Posterior vena cava (tissue), 2 donors: ENCODE results near the gene ZNF318. TPM values are rescaled to one million over a fixed set of nuclear protein-coding genes. Genes with fewer than 3 reads are reported as not detected.
A peak's percentile ranks its signal among the peaks of the same experiment; 100 is the strongest.

ENCODE experiments used
- DNase-seq: peaks from one replicate; pipeline ENCODE4 v3.0.0-alpha.2; 2020; ENCODE audit warnings: low spot score
- intact Hi-C, 2 donors: fragments of 100-400 bp; cut with DNase I; formaldehyde crosslinking; loops; one replicate each; pipeline versions ENCODE4 v1.14.1 to v1.14.2; 2022 to 2023
- total RNA-seq, 2 donors: library from RNA; stranded (reverse); fragmentation: NEBNext Ultra II Directional; extraction: Animal tissue kit (Norgen Biotek cat#: 25700); gene quantifications; one replicate each; pipeline ENCODE4 v1.2.1, GENCODE V29; 2021
- donor health status: DM: yes; HTN: yes; CAD: no.
- donor health status: DM: yes; HTN: yes; CAD: no.

The ZNF318 gene
- total RNA-seq, 2 donors from 2014 or later = 11.2 to 13.9 TPM

GRCh38 chr6:43292763-43293318 lies 76.6 kb downstream of the ZNF318 start:
- intact Hi-C loops = no loop called here
- peak; percentile 54 for DNase-seq

- intact Hi-C loops = no loop called here
- peak; percentile 56 for DNase-seq
Measured at GRCh38 chr6:43292341-43292740, 77.1 kb downstream of the ZNF318 start.

- intact Hi-C loops = no loop called here
- DNase-seq = no peak
Measured at GRCh38 chr6:43291708-43292107, 77.7 kb downstream of the ZNF318 start.

GRCh38 chr6:43290905-43291355 lies 78.5 kb downstream of the ZNF318 start:
- DNase-seq = peak; percentile 3
- intact Hi-C loops = no loop called here

GRCh38 chr6:43290339-43290904 lies 79.0 kb downstream of the ZNF318 start:
- intact Hi-C loops = no loop called here
- DNase-seq = peak; percentile 13

- intact Hi-C loops = no loop called here
- no peak for DNase-seq
Measured at GRCh38 chr6:43287717-43288679, 81.4 kb downstream of the ZNF318 start.

- DNase-seq = no peak
- intact Hi-C loops = no loop called here
Measured at GRCh38 chr6:43286980-43287716, 82.3 kb downstream of the ZNF318 start.

GRCh38 chr6:43286456-43286979 lies 82.9 kb downstream of the ZNF318 start:
- intact Hi-C loops = no loop called here
- no peak for DNase-seq

Other genes starting within 250 kb of the ZNF318 start
- gene SRF, start 198.4 kb downstream of the ZNF318 start, total RNA-seq = 10 to 100 TPM; 92.6 to 95.6 TPM
- 10 to 100 TPM; 24.5 to 25.5 TPM for gene CUL9, start 187.5 kb downstream of the ZNF318 start, total RNA-seq
- gene DNPH1, start 140.2 kb downstream of the ZNF318 start, total RNA-seq = 10 to 100 TPM; 24.5 to 42.5 TPM
- under 1 TPM; 0.09 to 0.14 TPM for gene TTBK1, start 126.2 kb downstream of the ZNF318 start, total RNA-seq
- gene SLC22A7, start 71.4 kb downstream of the ZNF318 start, total RNA-seq = not detected
- 1 to 10 TPM in 1 of 2 donors, under 1 TPM in 1; 1.00 to 1.4 TPM for gene CRIP3, start 60.8 kb downstream of the ZNF318 start, total RNA-seq
- gene ABCC10, start 57.9 kb upstream of the ZNF318 start, total RNA-seq = 10 to 100 TPM; 21.1 to 22.4 TPM
- under 1 TPM; 0.14 to 0.42 TPM for gene DLK2, start 85.9 kb upstream of the ZNF318 start, total RNA-seq
- 10 to 100 TPM; 23.4 to 25.4 TPM for gene TJAP1, start 107.9 kb upstream of the ZNF318 start, total RNA-seq
- gene LRRC73, start 140.7 kb upstream of the ZNF318 start, total RNA-seq = under 1 TPM; 0.69 to 0.90 TPM
- 10 to 100 TPM; 54.6 to 61.3 TPM for gene YIPF3, start 147.3 kb upstream of the ZNF318 start, total RNA-seq
- 10 to 100 TPM; 23.9 to 31.7 TPM for gene POLR1C, start 147.4 kb upstream of the ZNF318 start, total RNA-seq
- 10 to 100 TPM; 18.4 to 26.2 TPM for gene XPO5, start 206.4 kb upstream of the ZNF318 start, total RNA-seq
- 10 to 100 TPM; 11.0 to 16.7 TPM for gene POLH, start 206.5 kb upstream of the ZNF318 start, total RNA-seq